ENCODE measurements around the gene PPP1R13L.

PPP1R13L gene

DNA sequence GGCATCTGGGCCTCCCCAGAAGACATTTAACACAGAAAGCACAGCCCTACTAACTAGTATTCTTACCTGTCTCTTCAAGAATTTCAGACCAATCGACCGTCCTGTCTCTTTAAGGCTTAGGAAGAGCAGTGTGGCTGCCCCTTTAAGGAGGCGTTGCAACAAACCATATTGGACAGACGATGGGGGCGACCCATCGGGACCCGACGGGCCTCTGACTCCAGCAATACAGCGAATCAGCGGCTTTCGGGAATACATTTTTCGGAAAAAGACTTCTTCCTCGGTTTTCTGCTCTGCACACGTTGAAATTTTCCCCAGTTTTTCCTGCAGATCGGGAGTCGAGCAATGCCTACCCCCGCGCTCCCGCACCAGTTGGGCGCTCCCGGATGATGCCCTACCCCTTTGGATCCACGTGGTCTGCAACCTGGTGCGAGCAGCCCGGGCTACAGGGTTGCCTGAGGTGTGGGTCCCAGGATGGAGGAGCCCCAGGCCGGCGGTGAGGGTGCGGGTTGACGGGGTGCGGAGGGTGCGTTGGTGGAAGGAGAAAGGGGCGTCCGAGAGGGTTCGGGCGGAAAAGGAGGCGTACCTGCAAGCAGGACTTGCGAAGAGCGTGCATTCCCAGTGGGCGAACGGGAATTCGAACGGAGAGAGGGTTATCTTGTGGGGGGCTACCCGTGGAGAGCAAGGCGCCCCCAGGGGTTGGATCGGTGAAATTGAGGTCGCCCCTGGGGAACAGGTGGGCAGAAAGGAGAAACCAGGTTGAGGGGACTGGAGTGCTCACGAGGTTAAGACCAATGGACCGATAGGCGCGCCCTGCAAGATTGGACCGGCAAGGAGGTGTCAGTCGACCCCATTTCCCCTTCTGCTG lies 1.6 kb upstream of the PPP1R13L start, which contains the start of gene POLR1G:
Gene POLR1G, plus strand, starts transcription at position 419 of the 865 bp plus-strand sequence. Its CDS starts 53 bp downstream, at position 472.
- DNase-seq (ENCODE audit: low read depth), result peak; percentile 83

GRCh38 chr19:45405435-45406225 lies 761 bp upstream of the PPP1R13L start:
- DNase-seq (ENCODE audit: low read depth), result peak; percentile 90

- DNase-seq (ENCODE audit: low read depth), result no peak
Observed at GRCh38 chr19:45403781-45404556, 900 bp downstream of the PPP1R13L start.

DNA sequence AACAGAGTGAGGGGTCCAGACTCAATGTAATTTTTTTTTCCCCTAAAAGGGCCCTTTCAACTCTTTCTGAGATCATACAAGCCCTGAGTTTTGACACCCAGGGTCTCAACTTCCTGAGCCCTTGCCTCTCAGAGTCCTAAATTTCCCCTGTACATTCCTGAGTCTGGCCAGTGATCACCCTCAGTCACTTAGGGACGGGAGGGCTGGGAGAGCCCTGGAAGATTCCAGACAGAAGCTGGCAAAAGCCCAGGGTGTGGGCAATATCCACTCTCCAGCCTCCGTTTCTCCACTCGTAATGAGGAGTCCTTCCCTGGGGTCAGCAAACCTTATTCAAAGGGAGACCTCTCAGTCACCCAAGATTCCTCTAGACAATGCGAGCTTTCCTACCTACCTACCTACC lies 1.6 kb downstream of the PPP1R13L start:
- no peak for DNase-seq (ENCODE audit: low read depth)

DNA sequence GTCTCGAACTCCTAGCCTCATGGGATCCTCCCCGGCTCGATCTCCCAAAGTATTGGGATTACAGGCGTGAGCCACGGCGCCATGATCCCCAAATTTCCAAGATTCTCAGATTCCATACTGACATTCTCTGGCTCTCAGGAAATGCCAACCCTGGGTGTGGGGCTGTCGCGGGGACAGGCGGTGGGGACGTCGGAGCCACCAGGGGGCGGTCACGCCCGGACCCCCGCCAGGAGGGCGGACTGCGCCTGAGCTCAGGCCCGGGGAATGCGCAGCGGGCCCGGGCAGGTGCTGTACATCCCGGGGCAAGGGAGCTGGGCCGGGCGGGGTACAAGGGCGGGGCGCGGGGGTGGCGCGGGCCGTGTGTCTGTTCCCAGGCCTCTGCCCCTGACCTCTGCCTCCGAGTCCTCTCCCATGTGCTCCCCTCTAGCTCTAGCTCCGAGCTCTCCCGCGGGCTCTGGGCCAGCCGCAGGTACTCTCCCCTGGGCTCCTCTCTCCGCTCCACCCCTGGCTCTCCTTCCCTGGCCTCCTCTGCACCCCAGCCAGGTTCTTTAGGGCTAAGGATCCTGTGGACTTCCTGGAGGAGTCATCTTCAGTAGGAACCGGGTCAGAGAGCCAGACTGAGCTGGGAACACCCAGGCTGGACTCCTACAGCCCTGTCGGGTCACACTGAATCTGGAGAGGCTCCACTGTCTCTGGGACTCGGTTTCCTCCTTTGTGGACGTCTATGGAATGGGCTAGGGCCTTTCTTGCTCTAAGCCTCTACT lies 2.4 kb downstream of the PPP1R13L start:
- DNase-seq (ENCODE audit: low read depth), result no peak

GRCh38 chr19:45401815-45402214 lies 3.1 kb downstream of the PPP1R13L start:
- no peak for DNase-seq (ENCODE audit: low read depth)

GRCh38 chr19:45400192-45400591 lies 4.7 kb downstream of the PPP1R13L start:
- no peak for DNase-seq (ENCODE audit: low read depth)

- no peak for DNase-seq (ENCODE audit: low read depth)
Observed at GRCh38 chr19:45395821-45396617, 8.8 kb downstream of the PPP1R13L start.

DNA sequence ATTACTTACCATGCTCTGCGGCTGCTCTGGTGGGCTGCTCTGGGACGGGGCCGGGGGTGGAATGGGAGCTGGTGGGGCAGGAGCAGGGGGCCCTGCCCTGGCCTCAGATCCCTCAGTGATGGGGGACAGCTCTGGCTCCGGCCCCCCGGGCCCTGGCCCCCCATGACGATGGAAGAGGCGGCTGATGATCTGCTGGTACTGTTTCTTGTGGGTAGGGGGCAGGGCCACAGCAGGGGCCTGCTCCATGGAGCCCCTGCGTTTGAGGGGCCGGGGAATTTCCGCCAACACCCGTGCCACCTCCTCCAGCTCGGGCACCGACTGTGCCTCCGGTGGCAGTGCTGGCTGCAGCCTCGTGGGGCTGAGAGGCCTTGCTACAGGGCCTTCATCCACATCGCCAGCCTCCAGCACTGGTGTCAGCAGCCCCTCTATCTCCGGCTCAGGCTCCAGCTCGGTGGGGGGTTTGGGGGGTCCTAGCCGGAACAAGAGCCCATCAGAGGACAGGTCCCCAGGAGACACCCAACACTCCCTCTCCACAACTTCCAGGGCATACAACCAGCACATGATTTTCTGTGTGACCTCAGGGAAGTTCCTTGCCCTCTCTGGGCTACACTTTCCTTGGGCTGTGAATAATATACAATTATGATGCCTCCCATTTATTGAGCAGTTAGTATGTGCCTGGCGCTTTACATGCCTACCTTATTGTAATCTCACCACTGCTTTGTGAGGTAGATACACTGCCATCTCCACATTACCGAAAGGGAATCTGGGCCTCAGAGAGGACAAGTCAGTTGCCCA lies 12.8 kb downstream of the PPP1R13L start:
- DNase-seq (ENCODE audit: low read depth), result no peak

GRCh38 chr19:45391346-45391745 lies 13.5 kb downstream of the PPP1R13L start:
- DNase-seq (ENCODE audit: low read depth), result no peak

GRCh38 chr19:45385392-45386221 lies 19.3 kb downstream of the PPP1R13L start:
- DNase-seq (ENCODE audit: low read depth), result no peak

DNA sequence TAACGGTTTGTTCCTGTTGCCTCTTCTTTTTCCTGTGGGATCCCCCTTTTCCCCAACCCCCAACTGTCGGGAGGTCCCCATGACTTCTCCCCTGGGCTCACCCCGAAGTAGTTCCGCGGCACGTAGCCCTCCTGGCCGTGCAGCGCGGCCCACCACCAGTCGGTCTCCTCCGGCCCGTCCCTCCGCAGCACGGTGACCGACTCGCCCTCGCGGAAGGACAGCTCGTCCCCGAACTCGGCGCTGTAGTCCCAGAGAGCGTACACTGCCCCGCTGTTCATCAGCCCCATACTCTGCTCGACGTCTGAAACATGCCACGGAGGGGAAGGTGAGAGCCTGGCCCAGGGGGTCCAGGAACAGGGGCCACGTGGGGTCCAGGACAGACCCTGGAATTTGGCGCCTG lies 22.4 kb downstream of the PPP1R13L start:
- DNase-seq (ENCODE audit: low read depth), result no peak

DNA sequence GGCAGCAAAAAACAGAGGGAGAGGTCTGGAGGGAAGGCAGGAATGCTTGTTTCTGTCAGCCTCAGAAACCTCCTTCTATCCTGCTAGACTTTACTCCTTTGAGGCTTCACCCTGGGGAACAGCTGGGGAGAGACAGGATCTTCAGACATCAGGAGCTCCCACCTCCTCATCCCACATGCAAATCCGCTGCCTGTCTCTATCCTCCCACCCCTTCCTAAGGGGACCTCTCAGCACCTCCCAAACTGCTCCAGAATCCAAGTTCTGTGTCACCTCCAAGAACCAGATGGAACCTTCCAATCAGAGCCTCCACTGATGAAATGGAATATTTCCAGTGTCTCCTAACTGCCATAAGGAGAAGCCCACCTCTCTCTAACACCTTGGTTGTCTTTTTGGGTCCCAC lies 24.8 kb downstream of the PPP1R13L start:
- DNase-seq (ENCODE audit: low read depth), result no peak

DNA sequence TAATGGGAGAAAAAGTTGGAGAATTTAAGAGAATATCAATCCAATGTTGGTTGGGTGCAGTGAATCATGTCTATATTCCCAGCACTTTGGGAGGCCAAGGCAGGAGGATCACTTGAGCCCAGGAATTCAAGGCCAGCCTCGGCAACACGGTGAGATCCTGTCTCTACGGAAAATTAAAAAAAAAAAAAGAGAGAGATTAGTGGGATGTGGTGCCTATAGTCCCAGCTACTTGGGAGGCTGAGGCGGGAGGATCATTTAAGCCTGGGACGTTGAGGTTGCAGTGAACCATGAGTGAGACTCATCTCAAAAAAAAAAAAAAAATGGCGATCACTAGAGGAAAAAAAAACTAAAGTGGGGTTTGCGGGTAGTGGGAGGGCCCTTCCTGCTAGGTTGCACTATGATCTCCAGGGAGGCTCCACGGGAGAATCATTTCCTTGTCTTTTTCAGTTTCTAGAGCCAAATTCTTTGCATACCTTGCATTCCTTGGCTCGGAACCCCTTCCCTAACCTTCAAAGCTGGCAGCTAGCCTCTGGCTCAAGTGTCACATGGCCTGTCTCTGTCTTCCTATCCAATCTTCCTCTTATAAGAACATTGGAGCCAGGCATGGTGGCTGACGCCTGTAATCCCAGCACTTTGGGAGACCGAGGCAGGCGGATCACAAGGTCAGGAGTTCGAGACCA lies 28.7 kb downstream of the PPP1R13L start:
- DNase-seq (ENCODE audit: low read depth), result peak; percentile 98

DNA sequence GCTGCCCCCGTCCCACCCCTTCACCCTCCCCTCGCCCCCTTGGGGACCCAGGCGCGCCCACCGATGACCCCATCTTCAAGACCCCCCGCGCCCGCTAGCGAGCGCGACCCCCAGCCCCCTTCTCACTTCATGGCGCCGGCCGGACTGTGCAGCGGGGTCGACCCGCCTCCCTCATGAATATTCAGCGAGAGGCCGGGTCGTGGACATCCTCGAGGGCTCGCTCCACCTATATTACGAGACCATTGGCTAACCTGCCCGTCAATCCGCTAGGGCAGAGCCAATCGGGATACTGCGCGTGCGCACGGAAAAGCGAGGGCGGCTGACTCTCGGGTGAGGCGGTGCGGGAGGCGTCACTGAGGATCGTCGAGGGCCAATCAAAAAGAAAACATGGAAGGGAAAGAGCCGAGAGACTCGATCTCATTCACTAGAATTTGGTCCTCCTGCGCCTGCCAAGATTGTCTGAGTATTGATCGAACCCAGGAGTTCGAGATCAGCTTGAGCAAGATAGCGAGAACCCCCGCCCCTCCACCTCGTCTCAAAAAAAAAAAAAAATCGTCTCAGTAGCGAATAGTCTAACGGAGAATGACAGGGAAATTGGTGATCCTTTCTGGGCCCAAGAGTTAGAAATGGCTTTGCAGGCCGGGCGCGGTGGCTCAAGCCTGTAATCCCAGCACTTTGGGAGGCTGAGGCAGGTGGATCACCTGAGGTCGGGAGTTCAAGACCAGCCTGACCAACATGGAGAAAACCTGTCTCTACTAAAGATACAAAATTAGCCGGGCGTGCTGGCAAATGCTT lies 34.3 kb downstream of the PPP1R13L start, which contains the start of gene ERCC2:
Gene ERCC2, minus strand, starts transcription at position 164 of the 795 bp plus-strand sequence. Its CDS starts 33 bp downstream, at position 131.
- peak; percentile 99 for DNase-seq (ENCODE audit: low read depth)

DNA sequence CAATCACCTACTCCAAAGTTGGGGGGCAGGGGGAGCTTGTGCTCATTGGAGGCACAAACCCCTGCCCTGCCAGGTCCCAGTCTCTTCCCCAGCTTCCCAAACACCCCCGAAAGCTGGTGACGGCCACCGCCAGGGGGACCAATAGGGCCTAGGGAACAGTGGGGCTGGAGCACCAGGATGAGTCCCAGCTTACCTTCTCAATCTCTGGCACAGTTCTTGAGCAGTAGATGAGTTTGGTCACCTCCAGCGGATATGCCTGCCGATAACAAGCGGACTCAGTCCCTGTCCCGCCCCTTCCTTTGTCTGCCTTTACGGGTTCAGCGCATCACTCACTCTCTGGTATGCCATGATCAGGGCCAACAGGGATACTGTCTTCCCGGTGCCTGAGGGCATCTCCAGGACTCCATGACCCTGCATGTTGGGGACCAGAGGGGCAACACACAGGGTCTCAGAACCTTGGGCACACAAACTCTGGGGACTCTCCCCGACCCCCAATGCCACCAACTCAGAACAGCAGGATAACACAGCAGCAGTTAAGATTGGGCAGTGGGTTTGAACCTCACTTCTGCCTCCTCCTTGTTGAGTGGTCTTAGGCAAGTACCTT lies 36.0 kb downstream of the PPP1R13L start:
- no peak for DNase-seq (ENCODE audit: low read depth)

DNA sequence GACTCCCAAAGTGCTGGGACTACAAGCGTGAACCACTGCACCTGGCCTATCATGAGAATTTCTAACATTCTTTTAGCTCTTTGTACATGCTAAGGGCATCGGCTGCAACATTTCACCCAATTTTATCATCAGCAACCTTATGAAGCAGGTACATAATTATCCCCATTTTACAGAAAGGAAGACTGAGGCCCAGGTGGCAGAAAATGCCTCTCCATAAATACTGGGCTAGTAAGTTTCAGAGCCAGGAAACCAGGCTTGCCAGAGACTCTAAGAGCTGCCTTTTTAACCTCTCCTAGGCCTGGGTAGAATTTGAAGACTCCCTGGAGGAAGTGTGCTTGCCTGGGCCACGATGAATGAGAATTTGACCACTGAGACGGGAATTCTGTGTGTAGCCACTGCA lies 36.7 kb downstream of the PPP1R13L start:
- DNase-seq (ENCODE audit: low read depth), result no peak

Measured in iris pigment epithelial cell (primary cell).